Measurements from ENCODE around the gene MAPK6.
"Not testable (repeated sequence)": the region's sequence is repeated elsewhere in the genome, so short reads cannot be mapped to it uniquely, and the experiment has no call there.

MAPK6 gene

DNA sequence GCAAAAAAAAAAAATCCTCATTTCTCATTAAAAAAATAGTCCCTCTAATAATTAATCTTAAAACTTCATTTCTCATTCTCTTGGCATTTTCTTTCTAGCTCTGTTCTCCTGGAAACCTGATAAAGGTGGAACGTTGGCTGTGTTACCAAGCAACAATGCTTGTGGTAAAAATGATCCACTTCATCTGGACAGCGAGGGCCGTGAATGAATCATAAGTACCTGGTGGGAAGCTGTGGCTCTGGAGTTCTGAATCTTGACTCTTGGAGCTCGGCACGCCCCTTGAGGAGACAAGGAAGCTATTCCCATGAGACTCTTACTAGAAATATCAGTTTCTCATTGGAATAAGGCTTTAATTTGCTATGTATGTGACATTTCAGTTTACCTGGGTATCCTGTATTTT is 61.0 kb downstream of the MAPK6 start:
- no peak for DNase-seq (ENCODE audit: low spot score)

- no peak for DNase-seq (ENCODE audit: low spot score)
Observed at GRCh38 chr15:52080706-52081392, 61.8 kb downstream of the MAPK6 start.

DNA sequence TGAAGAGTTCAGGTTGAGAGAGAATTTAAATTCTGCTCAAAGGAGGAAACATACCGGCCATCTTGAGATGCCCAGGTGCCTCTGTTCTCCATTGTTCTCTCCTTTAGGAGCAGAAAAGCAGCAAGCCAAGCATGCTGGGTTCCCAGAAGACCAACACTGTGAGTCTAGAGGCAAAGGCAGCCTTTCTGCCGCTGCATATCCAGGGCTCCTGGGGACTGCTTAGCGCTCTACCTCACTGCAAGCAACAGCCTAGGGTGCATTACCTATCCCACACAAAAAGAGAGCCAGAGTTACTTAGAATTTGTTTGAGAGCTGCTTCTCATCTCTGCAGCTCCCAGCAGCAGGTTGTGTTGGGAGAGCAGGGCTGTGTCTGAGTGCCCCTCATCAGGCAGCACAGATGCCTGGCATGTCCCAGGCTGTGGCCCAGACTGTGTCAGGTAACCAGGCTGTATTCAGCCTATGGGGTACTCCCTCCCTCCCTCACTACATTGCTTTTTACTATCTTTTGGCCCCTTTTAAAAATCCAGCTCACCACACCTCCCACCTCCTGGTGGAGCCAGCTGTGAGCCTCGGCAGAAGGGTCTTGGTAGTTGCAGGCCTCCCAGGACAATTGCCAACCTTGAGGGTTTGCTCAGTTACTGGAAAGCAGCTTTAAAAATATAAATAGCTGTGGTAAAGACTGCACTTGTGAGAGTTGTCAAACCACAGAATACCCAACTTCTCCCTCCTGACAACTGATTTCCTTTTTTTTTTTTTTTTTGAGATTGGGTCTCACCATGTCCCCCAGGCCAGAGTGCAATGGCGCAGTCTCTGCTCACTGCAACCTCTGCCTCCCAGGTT is 63.4 kb downstream of the MAPK6 start:
- DNase-seq (ENCODE audit: low spot score), result no peak

- DNase-seq (ENCODE audit: low spot score), result not testable (repeated sequence)
Observed at GRCh38 chr15:52083037-52083359, 64.0 kb downstream of the MAPK6 start.

GRCh38 chr15:52083603-52084002 is 64.6 kb downstream of the MAPK6 start:
- no peak for DNase-seq (ENCODE audit: low spot score)

GRCh38 chr15:52085299-52085698 is 66.3 kb downstream of the MAPK6 start:
- no peak for DNase-seq (ENCODE audit: low spot score)

DNA sequence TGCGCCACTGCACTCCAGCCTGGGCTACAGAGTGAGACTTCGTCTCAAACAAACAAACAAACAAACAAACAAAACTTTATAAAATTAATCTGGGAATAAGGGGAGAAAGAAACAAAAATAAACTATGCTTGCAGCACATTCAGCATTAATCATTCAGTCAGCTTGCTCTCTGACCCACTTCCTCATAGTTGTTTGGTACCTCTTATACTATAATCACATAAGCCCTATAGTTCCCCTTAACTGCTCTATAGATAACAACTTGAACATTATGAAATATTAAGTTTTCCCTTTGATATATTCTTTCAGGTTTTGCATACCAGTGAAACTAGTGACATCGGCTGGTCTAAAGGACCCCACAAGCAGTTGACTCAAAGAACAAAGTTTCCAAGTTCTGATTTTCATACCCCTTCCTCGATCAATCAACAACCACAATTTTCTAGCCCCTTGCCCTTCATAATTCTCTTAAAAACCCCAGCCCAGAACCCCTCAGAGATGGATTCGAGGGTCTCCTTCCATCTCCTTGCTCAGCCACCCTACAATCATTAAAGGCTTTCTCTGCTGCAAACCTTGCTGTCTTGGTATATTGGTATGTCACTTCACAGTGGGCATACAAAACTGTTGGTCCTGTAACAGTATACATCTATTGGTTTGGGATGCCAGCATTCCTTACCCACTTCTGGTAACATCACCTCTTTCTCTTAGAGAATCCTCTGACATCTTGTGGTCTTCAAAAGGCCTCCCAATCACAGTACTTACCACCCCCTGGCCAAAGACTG is 67.2 kb downstream of the MAPK6 start:
- no peak for DNase-seq (ENCODE audit: low spot score)

- DNase-seq (ENCODE audit: low spot score), result no peak
Observed at GRCh38 chr15:52090193-52090592, 71.2 kb downstream of the MAPK6 start.

- DNase-seq (ENCODE audit: low spot score), result no peak
Observed at GRCh38 chr15:52093167-52093538, 74.1 kb downstream of the MAPK6 start.

DNA sequence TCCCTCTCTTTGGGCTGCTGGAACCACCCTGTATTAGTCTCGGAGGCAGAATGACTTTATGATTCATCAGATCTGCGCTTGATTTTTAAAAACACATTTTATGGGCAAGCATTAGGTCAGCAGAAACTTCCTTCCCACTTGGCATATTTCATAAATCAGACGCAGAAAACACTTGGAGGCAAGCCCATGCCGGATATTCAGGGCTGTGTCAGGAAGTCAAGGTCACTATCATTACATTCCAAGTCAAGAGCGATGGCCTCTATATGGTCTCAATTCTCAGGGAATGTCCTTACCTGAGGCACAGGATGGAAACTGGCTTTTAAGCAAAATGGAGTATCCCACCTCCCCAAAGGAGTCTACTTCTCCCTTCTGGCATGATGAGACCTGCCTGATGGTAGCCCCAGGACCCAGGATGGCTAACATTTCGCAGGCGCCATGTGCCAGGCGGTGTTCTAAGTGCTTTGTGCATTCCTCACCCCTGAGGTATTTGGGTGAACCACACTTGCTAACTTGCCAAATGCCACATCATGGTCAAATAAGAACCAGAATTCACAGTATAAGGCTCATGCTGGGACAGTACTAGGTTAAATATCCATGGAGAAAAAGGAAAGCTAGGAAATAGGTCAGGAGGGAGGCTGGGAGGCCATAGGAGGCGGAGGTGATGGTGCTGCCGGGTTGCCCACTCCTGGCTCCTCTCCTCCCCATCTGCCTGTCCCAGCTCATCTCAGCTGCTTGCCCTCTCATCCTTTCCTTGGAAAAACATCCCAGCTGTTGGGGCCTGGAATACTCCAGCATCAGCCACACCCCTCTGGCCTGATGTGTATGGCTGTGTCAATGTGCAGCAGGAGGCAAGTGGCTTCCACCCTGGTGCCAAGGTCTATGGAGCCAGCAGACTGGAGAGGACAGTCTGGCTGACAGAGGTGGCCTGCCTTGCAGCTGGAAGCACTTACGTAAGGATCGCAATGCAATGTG is 74.8 kb downstream of the MAPK6 start:
- no peak for DNase-seq (ENCODE audit: low spot score)

GRCh38 chr15:52094811-52095584 is 76.0 kb downstream of the MAPK6 start:
- no peak for DNase-seq (ENCODE audit: low spot score)

DNA sequence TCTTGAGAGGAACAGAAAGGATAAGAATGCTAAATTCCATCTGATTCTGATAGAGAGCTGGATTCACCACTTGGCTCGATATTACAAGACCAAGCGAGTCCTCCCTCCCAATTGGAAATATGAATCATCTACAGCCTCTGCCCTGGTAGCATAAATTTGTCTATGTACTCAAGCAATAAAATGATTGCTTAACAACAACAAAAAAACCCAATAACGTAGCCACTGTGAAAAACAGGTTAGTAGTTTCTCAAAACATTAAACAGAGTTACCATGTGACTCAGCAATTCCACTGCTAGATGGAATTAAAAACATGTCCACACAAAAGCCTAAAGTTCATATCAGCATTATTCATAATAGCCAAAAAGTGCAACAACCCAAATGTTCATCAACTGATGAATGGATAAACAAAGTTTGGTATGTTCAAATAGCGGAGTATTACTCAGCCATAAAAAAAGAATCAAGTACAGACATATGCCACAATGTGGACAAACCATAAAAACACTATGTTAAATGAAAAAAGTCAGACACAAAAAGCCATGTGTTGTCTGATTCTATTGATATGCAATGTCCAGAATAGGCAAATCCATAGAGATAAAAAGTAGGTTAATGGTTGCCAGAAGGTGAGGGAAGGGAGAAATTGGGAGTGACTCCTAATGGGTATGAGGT is 76.7 kb downstream of the MAPK6 start:
- DNase-seq (ENCODE audit: low spot score), result no peak

DNA sequence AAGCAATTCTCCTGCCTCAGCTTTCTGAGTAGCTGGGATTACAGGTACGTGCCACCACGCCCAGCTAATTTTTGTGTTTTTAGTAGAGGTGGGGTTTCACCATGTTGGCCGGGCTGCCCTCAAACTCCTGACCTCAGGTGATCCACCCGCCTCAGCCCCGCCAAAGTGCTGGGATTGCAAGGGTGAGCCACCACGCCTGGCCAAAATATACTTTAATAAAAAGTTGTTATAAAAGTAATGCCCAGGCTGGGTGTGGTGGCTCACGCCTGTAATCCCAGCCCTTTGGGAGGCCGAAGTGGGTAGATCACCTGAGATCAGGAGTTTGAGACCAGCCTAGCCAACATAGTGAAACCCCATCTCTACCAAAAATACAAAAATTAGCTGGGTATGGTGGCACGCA is 77.5 kb downstream of the MAPK6 start:
- DNase-seq (ENCODE audit: low spot score), result not testable (repeated sequence)

GRCh38 chr15:52097180-52097579 is 78.2 kb downstream of the MAPK6 start:
- DNase-seq (ENCODE audit: low spot score), result no peak

- DNase-seq (ENCODE audit: low spot score), result no peak
Observed at GRCh38 chr15:52098323-52098722, 79.3 kb downstream of the MAPK6 start.

GRCh38 chr15:52099651-52100272 is 80.7 kb downstream of the MAPK6 start:
- DNase-seq (ENCODE audit: low spot score), result no peak

DNA sequence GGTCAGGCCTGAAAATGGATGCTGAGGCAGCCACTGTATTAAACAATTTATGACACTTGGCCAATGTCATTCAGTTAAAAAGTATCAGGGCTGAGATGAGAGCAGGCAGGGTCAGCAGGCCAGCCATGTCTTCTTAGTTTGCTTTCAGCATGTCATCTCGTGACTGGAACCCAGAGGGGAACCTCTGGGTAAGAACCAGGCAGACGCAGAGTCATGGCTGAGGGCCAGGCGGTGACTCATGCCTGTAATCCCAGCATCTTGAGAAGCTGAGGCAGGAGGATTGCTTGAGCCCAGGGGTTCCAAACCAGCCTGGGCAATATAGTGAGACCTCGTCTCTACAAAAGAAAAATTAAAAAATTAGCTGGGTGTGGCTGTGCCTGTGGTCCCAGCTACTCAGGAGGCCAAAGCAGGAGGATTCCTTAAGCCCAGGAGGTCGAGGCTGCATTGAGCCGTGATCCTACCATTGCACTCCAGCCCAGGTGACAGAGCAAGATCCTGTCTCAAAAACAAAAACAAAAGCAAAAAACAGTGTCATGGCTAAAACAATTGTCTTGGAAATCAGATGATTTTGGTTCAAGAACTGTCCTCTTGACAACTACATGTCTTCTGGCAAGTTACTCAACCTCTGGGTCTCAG is 81.9 kb downstream of the MAPK6 start:
- no peak for DNase-seq (ENCODE audit: low spot score)

GRCh38 chr15:52101542-52102323 is 82.7 kb downstream of the MAPK6 start:
- DNase-seq (ENCODE audit: low spot score), result no peak

- no peak for DNase-seq (ENCODE audit: low spot score)
Observed at GRCh38 chr15:52102463-52102862, 83.4 kb downstream of the MAPK6 start.

Data from CD4-positive, alpha-beta T cell treated with Interleukin-2 at 100 ng/mL for 4 hours (primary cell).